SU-DHL-6 (cell line): ENCODE data around the gene GADD45GIP1.

Source experiments
- EZH2phosphoT487 ChIP-seq: fragments of 200-600 bp; sonication (generic), shearing (Covaris generic); conservative IDR thresholded peaks from 2 replicates; pipeline ENCODE4 v1.6.1; 2018; ENCODE audit warnings: mild to moderate bottlenecking, antibody characterized with exemption, low read length, moderate library complexity, mixed read lengths
- TF ChIP-seq, protein P1 (sequence below): fragments of 200-600 bp; sonication (generic); IDR thresholded peaks from one replicate; pipeline ENCODE4 v1.5.1; 2017; ENCODE audit warnings: antibody characterized with exemption, mild to moderate bottlenecking, low read length, moderate library complexity; ENCODE audit not compliant: insufficient read depth, poor library complexity, severe bottlenecking

DNA sequence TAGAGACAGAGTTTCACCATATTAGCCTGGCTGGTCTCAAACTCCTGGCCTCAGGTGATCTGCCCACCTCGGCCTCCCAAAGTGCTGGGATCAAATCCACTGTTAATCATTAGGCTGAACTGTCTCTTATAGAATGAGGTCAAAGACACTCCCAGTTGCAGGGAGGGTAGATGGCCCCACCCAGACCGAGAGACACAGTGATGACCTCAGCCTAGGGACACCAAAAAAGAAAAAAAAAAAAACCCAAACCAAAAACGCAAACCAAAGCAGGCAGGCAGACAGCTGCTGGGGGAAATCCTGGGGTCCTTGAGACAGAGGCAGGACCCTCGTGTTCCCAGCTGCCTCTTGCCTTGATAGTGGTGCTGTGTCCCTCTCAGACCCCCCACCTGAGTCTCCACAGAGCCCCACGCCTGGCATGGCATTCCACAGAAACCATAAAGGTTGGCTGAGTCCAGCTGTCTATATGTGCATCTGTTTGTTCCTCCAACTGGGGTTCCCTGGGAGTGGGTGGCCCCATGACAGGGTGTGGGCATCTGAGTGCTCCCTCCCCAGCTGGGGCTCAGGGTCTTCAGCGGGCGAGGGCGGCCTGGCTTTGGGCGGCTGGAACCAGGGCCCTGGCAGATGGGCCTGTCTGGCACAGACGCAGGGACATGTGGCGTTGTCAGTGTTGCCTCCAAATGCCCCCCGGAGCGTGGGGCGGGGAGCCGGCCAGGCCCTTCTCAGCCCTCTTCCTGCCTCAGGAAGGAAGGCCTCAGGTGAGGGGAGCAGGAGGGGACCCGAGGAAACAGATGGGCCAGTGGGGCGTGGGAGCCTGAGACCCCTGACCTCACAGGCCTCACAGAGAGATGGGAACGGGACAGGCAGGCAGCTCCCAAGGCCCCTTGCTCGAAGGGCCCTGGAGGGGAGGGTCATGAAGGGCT lies 17.5 kb upstream of the GADD45GIP1 start:
- TF ChIP-seq, protein P1, sequence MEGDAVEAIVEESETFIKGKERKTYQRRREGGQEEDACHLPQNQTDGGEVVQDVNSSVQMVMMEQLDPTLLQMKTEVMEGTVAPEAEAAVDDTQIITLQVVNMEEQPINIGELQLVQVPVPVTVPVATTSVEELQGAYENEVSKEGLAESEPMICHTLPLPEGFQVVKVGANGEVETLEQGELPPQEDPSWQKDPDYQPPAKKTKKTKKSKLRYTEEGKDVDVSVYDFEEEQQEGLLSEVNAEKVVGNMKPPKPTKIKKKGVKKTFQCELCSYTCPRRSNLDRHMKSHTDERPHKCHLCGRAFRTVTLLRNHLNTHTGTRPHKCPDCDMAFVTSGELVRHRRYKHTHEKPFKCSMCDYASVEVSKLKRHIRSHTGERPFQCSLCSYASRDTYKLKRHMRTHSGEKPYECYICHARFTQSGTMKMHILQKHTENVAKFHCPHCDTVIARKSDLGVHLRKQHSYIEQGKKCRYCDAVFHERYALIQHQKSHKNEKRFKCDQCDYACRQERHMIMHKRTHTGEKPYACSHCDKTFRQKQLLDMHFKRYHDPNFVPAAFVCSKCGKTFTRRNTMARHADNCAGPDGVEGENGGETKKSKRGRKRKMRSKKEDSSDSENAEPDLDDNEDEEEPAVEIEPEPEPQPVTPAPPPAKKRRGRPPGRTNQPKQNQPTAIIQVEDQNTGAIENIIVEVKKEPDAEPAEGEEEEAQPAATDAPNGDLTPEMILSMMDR, result no peak
- no peak for TF ChIP-seq EZH2phosphoT487
